Liver (tissue), 9 donors: ENCODE data around the gene ABCA4. TPM values are rescaled to one million over a fixed set of nuclear protein-coding genes. Genes with fewer than 3 reads are reported as not detected.

Experiments used
- DNase-seq: peaks from one replicate; pipeline ENCODE4 v3.0.0-alpha.2; 2017; ENCODE audit warnings: low spot score
- H3K27ac ChIP-seq, 2 donors: one replicate each; pipeline ENCODE4 v1.7.0; 2013; ENCODE audit warnings: inconsistent platforms in 2 of 2, low read length in 2 of 2, control low read depth in 1 of 2, low read depth in 1 of 2, mild to moderate bottlenecking in 1 of 2
- H3K27me3 ChIP-seq, 4 donors: one replicate each; pipeline versions ENCODE4 v1.6.1 to v1.7.0; 2013; ENCODE audit warnings: low read length in 3 of 4, inconsistent platforms in 1 of 4, mild to moderate bottlenecking in 1 of 4, moderate library complexity in 1 of 4; ENCODE audit not compliant: control insufficient read depth in 4 of 4, insufficient read depth in 4 of 4
- H3K36me3 ChIP-seq, 4 donors: one replicate each; pipeline versions ENCODE4 v1.6.1 to v1.7.0; 2013; ENCODE audit warnings: low read length in 3 of 4, mild to moderate bottlenecking in 3 of 4, low read depth in 1 of 4, moderate library complexity in 1 of 4; ENCODE audit not compliant: control insufficient read depth in 4 of 4, insufficient read depth in 3 of 4
- H3K4me1 ChIP-seq, 4 donors: one replicate each; pipeline versions ENCODE4 v1.6.1 to v1.7.0; 2013; ENCODE audit warnings: low read length in 3 of 4, mild to moderate bottlenecking in 3 of 4, moderate library complexity in 1 of 4; ENCODE audit not compliant: control insufficient read depth in 4 of 4, insufficient read depth in 4 of 4
- H3K4me3 ChIP-seq, 3 donors: one replicate each; pipeline versions ENCODE4 v1.6.1 to v1.7.0; 2013; ENCODE audit warnings: low read length in 3 of 3, control low read depth in 1 of 3, low read depth in 1 of 3, mild to moderate bottlenecking in 1 of 3
- H3K9ac ChIP-seq, 2 donors: one replicate each; pipeline ENCODE4 v1.7.0; 2013; ENCODE audit warnings: low read length in 2 of 2, mild to moderate bottlenecking in 2 of 2, moderate library complexity in 2 of 2, control low read depth in 1 of 2, low read depth in 1 of 2
- H3K9me3 ChIP-seq, 4 donors: one replicate each; pipeline versions ENCODE4 v1.6.1 to v1.7.0; 2013; ENCODE audit warnings: low read length in 3 of 4; ENCODE audit not compliant: control insufficient read depth in 4 of 4
- CTCF ChIP-seq: fragments of 150-350 bp; IDR thresholded peaks from 2 replicates; pipeline ENCODE4 v1.5.1; 2017; ENCODE audit warnings: improper control_type of control experiment, low read depth, low read length; ENCODE audit not compliant: missing input control
- EGR1 ChIP-seq, 2 donors: IDR thresholded peaks; 2 replicates each; pipeline ENCODE4 v1.6.1; 2016 to 2018; ENCODE audit warnings: antibody characterized with exemption in 2 of 2, low read depth in 2 of 2
- FOXA1 ChIP-seq: IDR thresholded peaks from 2 replicates; pipeline ENCODE4 v1.6.1; 2016; ENCODE audit warnings: antibody characterized with exemption
- FOXA2 ChIP-seq: IDR thresholded peaks from 2 replicates; pipeline ENCODE4 v1.6.1; 2016; ENCODE audit warnings: antibody characterized with exemption
- GABPA ChIP-seq, 2 donors: IDR thresholded peaks in 1 of 2; conservative IDR thresholded peaks in 1 of 2; 2 replicates each; pipeline ENCODE4 v1.6.1; 2016; ENCODE audit warnings: antibody characterized with exemption in 2 of 2, mild to moderate bottlenecking in 1 of 2, moderate library complexity in 1 of 2
- HNF4A ChIP-seq, 2 donors: conservative IDR thresholded peaks; 2 replicates each; pipeline ENCODE4 v1.6.1; 2016; ENCODE audit warnings: antibody characterized with exemption in 2 of 2, mild to moderate bottlenecking in 2 of 2
- HNF4G ChIP-seq: IDR thresholded peaks from 2 replicates; pipeline ENCODE4 v1.6.1; 2016; ENCODE audit warnings: antibody characterized with exemption
- JUND ChIP-seq, 2 donors: IDR thresholded peaks; 2 replicates each; pipeline ENCODE4 v1.6.1; 2016; ENCODE audit warnings: antibody characterized with exemption in 2 of 2
- MAX ChIP-seq: IDR thresholded peaks from 2 replicates; pipeline ENCODE4 v1.6.1; 2016; ENCODE audit warnings: antibody characterized with exemption
- NR2F2 ChIP-seq: IDR thresholded peaks from 2 replicates; pipeline ENCODE4 v1.6.1; 2016; ENCODE audit warnings: antibody characterized with exemption
- RXRA ChIP-seq, 2 donors: IDR thresholded peaks; 2 replicates each; pipeline ENCODE4 v1.6.1; 2017 to 2018; ENCODE audit warnings: antibody characterized with exemption in 2 of 2, mild to moderate bottlenecking in 1 of 2
- TAF1 ChIP-seq: conservative IDR thresholded peaks from 2 replicates; pipeline ENCODE4 v1.6.1; 2016; ENCODE audit warnings: antibody characterized with exemption, mild to moderate bottlenecking
- YY1 ChIP-seq: IDR thresholded peaks from 2 replicates; pipeline ENCODE4 v1.6.1; 2016; ENCODE audit warnings: antibody characterized with exemption, mild to moderate bottlenecking
- WGBS: extraction: QIAGEN DNeasy Blood & Tissue Kit; methylation state at CpG from one replicate; pipeline ENCODE4 v1.1.7; 2013; 5-methylcytosine and 5-hydroxymethylcytosine counted together
- polyA plus RNA-seq, 2 donors: library from polyadenylated mRNA; stranded (reverse) in 1 of 2; unstranded in 1 of 2; fragments of 200-250 nt in 1 of 2; fragments of >200 nt in 1 of 2; fragmentation: Nextera tagmentation in 1 of 2; extraction: Ambion mirVana in 1 of 2; gene quantifications; one replicate each; pipeline versions ENCODE4 v1.2.1 to v1.2.3, GENCODE V29; 2013 to 2015
- total RNA-seq, 2 donors: library from RNA; depleted of rRNA; stranded (reverse); fragments of >200 nt; gene quantifications; one replicate each; pipeline ENCODE4 v1.2.3, GENCODE V29; 2014
- TF ChIP-seq, protein P1 (sequence below): IDR thresholded peaks from 2 replicates; pipeline ENCODE4 v1.6.1; 2016; ENCODE audit warnings: antibody characterized with exemption
- TF ChIP-seq, protein P2 (sequence below): IDR thresholded peaks from 2 replicates; pipeline ENCODE4 v1.6.1; 2016; ENCODE audit warnings: antibody characterized with exemption, mild to moderate bottlenecking
- donor health status: healthy.
- donor health status: healthy.
- donor health status: healthy.
- donor health status: healthy.
- donor health status: healthy.

Gene ABCA4
- total and polyA plus RNA-seq, 4 donors, result 0.19 to 1.5 (median 0.38) TPM

DNA sequence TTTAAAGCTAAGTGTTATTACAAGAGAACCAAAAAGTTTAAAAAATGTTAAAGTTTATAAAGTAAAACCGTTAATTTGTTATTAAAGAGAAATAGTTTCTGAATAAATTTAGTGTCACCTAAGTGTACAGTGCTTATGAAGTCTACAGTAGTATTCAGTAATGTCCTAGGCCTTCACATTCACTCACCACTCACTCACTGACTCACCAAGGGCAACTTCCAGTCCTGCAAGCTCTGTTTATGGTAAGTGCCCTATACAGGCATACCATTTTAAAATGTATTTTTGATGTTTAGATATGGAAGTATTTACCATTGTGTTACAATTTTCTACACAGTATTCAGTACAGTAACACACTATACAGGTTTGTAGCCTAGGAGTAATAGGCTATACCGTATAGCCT, 151.6 kb downstream of the ABCA4 start:
- Histone ChIP-seq H3K27ac (no peak overlapping the region), H3K9me3 (no peaks in the 10 kb centered on the region), H3K36me3 (no peaks in the 10 kb centered on the region), H3K27me3 (no peaks in the 10 kb centered on the region), H3K4me3 (no peak overlapping the region), H3K4me1 (peaks cover 4 to 18% (median 9%) of the 10 kb centered on the region in 4 donors), H3K9ac (no peak overlapping the region)
- 92% methylated on average over 2 of the region's 2 CpGs for WGBS
- TF ChIP-seq EGR1 (IDR thresholded peaks at IDR 0.05; ENCODE audit: low read depth in 2 of 2), result no peak
- no peak for TF ChIP-seq MAX
- TF ChIP-seq, protein P1, sequence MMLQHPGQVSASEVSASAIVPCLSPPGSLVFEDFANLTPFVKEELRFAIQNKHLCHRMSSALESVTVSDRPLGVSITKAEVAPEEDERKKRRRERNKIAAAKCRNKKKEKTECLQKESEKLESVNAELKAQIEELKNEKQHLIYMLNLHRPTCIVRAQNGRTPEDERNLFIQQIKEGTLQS, result no peak
- no peak for TF ChIP-seq FOXA1
- TF ChIP-seq NR2F2, result no peak
- TF ChIP-seq, protein P2, sequence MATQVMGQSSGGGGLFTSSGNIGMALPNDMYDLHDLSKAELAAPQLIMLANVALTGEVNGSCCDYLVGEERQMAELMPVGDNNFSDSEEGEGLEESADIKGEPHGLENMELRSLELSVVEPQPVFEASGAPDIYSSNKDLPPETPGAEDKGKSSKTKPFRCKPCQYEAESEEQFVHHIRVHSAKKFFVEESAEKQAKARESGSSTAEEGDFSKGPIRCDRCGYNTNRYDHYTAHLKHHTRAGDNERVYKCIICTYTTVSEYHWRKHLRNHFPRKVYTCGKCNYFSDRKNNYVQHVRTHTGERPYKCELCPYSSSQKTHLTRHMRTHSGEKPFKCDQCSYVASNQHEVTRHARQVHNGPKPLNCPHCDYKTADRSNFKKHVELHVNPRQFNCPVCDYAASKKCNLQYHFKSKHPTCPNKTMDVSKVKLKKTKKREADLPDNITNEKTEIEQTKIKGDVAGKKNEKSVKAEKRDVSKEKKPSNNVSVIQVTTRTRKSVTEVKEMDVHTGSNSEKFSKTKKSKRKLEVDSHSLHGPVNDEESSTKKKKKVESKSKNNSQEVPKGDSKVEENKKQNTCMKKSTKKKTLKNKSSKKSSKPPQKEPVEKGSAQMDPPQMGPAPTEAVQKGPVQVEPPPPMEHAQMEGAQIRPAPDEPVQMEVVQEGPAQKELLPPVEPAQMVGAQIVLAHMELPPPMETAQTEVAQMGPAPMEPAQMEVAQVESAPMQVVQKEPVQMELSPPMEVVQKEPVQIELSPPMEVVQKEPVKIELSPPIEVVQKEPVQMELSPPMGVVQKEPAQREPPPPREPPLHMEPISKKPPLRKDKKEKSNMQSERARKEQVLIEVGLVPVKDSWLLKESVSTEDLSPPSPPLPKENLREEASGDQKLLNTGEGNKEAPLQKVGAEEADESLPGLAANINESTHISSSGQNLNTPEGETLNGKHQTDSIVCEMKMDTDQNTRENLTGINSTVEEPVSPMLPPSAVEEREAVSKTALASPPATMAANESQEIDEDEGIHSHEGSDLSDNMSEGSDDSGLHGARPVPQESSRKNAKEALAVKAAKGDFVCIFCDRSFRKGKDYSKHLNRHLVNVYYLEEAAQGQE, result no peak
- no peak for TF ChIP-seq FOXA2
- TF ChIP-seq HNF4A (conservative IDR thresholded peaks at IDR 0.05), result no peak
- TF ChIP-seq RXRA (IDR thresholded peaks at IDR 0.05), result no peak
- no peak for TF ChIP-seq TAF1
- no peak for TF ChIP-seq JUND (IDR thresholded peaks at IDR 0.05)
- no peak for TF ChIP-seq HNF4G
- no peak for TF ChIP-seq GABPA (IDR thresholded peaks at IDR 0.05 in 1 of 2, conservative IDR thresholded peaks at IDR 0.05 in 1 of 2)
- no peak for DNase-seq

DNA sequence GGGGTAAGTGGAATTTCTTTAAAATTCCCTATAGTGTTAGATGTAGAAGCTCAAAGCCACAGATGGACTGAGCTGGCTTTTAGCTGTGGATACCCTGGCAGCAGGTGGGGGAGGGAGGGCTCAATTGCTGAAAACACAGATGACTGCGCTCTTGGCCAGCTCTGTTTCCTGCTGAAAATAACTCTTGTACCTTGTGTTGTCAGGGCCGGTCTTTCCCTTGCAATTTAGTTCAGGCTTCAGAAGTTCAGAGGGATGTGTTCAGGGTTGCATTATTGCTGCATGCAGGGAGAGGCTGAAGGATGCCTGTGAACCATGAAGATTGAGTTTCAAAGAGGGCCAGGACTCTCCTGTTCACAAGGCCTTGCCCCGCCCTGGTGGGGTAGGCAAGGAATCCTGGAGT, 153.6 kb downstream of the ABCA4 start:
- TF ChIP-seq YY1 (no peak), CTCF (no peak), TAF1 (no peak), FOXA2 (no peak), MAX (no peak), EGR1 (IDR thresholded peaks at IDR 0.05; ENCODE audit: low read depth in 2 of 2) (no peak), GABPA (IDR thresholded peaks at IDR 0.05 in 1 of 2, conservative IDR thresholded peaks at IDR 0.05 in 1 of 2) (no peak)
- WGBS, result 92% methylated on average over 3 of the region's 3 CpGs
- Histone ChIP-seq H3K9me3 (no peaks in the 10 kb centered on the region), H3K36me3 (no peaks in the 10 kb centered on the region), H3K4me3 (no peak overlapping the region), H3K27ac (no peak overlapping the region), H3K27me3 (no peaks in the 10 kb centered on the region), H3K4me1 (peaks cover 9 to 35% (median 17%) of the 10 kb centered on the region in 4 donors), H3K9ac (no peak overlapping the region)
- no peak for DNase-seq
